Transverse colon (tissue), 4 donors: ENCODE data around the gene ARAP1. TPM values are rescaled to one million over a fixed set of nuclear protein-coding genes. Genes with fewer than 3 reads are reported as not detected.

Experiments
- DNase-seq: peaks from one replicate; pipeline ENCODE4 v3.0.0-alpha.2; 2019
- H3K27ac ChIP-seq, 4 donors: fragments of 200-600 bp; sonication (generic); 2 replicates each; pipeline ENCODE4 v1.5.1; 2016 to 2018; ENCODE audit warnings: inconsistent platforms in 4 of 4
- H3K27me3 ChIP-seq: fragments of 200-600 bp; sonication (generic); 2 replicates; pipeline ENCODE4 v1.5.1; 2017; ENCODE audit warnings: inconsistent platforms
- H3K36me3 ChIP-seq, 4 donors: fragments of 200-600 bp; sonication (generic); 2 replicates each; pipeline ENCODE4 v1.5.1; 2017 to 2019; ENCODE audit warnings: inconsistent platforms in 4 of 4
- H3K4me1 ChIP-seq, 4 donors: fragments of 200-600 bp; sonication (generic); 2 replicates each; pipeline ENCODE4 v1.5.1; 2017 to 2020; ENCODE audit warnings: inconsistent platforms in 4 of 4
- H3K4me3 ChIP-seq, 4 donors: fragments of 200-600 bp; sonication (generic); 1 replicate in 1 of 4; 2 replicates in 3 of 4; pipeline versions ENCODE4 v1.5.1 to v1.6.1; 2017 to 2019; ENCODE audit warnings: inconsistent platforms in 4 of 4
- H3K9me3 ChIP-seq, 2 donors: fragments of 200-600 bp; sonication (generic); 2 replicates each; pipeline ENCODE4 v1.5.1; 2017 to 2019; ENCODE audit warnings: inconsistent platforms in 2 of 2
- CTCF ChIP-seq, 5 experiments: fragments of 200-600 bp in 3 of 5; fragments of 450-650 bp in 2 of 5; sonication (generic) in 3 of 5; IDR thresholded peaks; 1 replicate in 2 of 5; 2 replicates in 3 of 5; pipeline ENCODE4 v1.5.1; 2016 to 2017; ENCODE audit warnings: antibody characterized with exemption in 5 of 5, inconsistent platforms in 3 of 5, mild to moderate bottlenecking in 2 of 5, moderate library complexity in 1 of 5
- EP300 ChIP-seq: sonication (generic); formaldehyde crosslinking; IDR thresholded peaks from one replicate; pipeline ENCODE4 v1.6.1; 2017; ENCODE audit warnings: antibody characterized with exemption, low read depth
- POLR2A ChIP-seq: fragments of 450-650 bp; IDR thresholded peaks from one replicate; pipeline ENCODE4 v1.6.1; 2016; ENCODE audit warnings: antibody characterized with exemption, mild to moderate bottlenecking, moderate library complexity
- POLR2AphosphoS5 ChIP-seq, 3 donors: sonication (generic); formaldehyde crosslinking; IDR thresholded peaks; one replicate each; pipeline ENCODE4 v1.6.1; 2016; ENCODE audit warnings: antibody characterized with exemption in 3 of 3
- WGBS, 2 donors: methylation state at CpG; one replicate each; pipeline ENCODE4 v1.1.5; 2018; ENCODE audit warnings: low coverage in 1 of 2; 5-methylcytosine and 5-hydroxymethylcytosine counted together
- in situ Hi-C, 4 donors: fragments of 200-750 bp; cut with MboI; loops; one replicate each; pipeline versions ENCODE4 v1.15.0 to v1.15.1; 2017; ENCODE audit warnings: low sequenced_read_pairs in 3 of 4, low pct_ligation_motif_present in 1 of 4, low pct_unique_long_range_greater_than_20kb in 1 of 4
- intact Hi-C: fragments of 100-400 bp; cut with DNase I; formaldehyde crosslinking; loops from one replicate; pipeline ENCODE4 v1.15.1; 2023; ENCODE audit warnings: low total_unique reads
- total RNA-seq, 4 donors: library from RNA; depleted of rRNA; stranded (reverse); fragments of >200 nt; gene quantifications; one replicate each; pipeline ENCODE4 v1.1.0, GENCODE V29; 2016

Gene ARAP1
- total RNA-seq, 4 donors from 2014 or later = 99.4 to 233 (median 108) TPM

- Histone ChIP-seq H3K27me3 (no peaks in the 10 kb centered on the region), H3K4me3 (no peak overlapping the region), H3K27ac (peak overlapping the region; percentile 85 to 93 (median 88)), H3K9me3 (no peaks in the 10 kb centered on the region), H3K4me1 (peaks cover 40 to 85% (median 76%) of the 10 kb centered on the region in 4 donors), H3K36me3 (no peaks in the 10 kb centered on the region)
- intact Hi-C loops (no loop called here), in situ Hi-C loops (no loop called here)
- TF ChIP-seq EP300 (no peak), POLR2A (no peak), CTCF (IDR thresholded peaks at IDR 0.05) (no peak), POLR2AphosphoS5 (IDR thresholded peaks at IDR 0.05) (no peak)
- peak; percentile 56 for DNase-seq
- 73% methylated on average over 2 of the region's 2 CpGs; no CpG with 5 or more reads in 1 of the 2 donors for WGBS, 2 donors
These were observed 31.1 kb upstream of the ARAP1 start for GRCh38 chr11:72783144-72783905.

GRCh38 chr11:72782081-72782920 is 30.1 kb upstream of the ARAP1 start:
- intact Hi-C loops = no loop called here
- H3K27ac ChIP-seq = peak overlapping the region; percentile 85 to 93 (median 88)
- no peaks in the 10 kb centered on the region for H3K9me3 ChIP-seq
- DNase-seq = peak; percentile 74
- in situ Hi-C loops = no loop called here
- H3K27me3 ChIP-seq = no peaks in the 10 kb centered on the region
- H3K36me3 ChIP-seq = no peaks in the 10 kb centered on the region
- WGBS, 2 donors = 37% methylated on average over 14 of the region's 14 CpGs; no CpG with 5 or more reads in 1 of the 2 donors
- peaks cover 45 to 85% (median 77%) of the 10 kb centered on the region in 4 donors for H3K4me1 ChIP-seq
- TF ChIP-seq CTCF (IDR thresholded peaks at IDR 0.05) (no peak), POLR2A (peak; percentile 79), POLR2AphosphoS5 (IDR thresholded peaks at IDR 0.05) (peak; percentile 42 to 73 (median 68))
- peak overlapping the region; percentile 53 to 91 (median 67) for H3K4me3 ChIP-seq

GRCh38 chr11:72781313-72782080 is 29.3 kb upstream of the ARAP1 start:
- intact Hi-C loops = no loop called here
- no peak for TF ChIP-seq EP300
- TF ChIP-seq POLR2AphosphoS5 (IDR thresholded peaks at IDR 0.05) = no peak
- TF ChIP-seq POLR2A = no peak
- no peak for TF ChIP-seq CTCF (IDR thresholded peaks at IDR 0.05)
- Histone ChIP-seq H3K4me1 (peaks cover 53 to 85% (median 77%) of the 10 kb centered on the region in 4 donors), H3K4me3 (peak overlapping the region; percentile 54 to 91 (median 76)), H3K27ac (peak overlapping the region; percentile 85 to 93 (median 88)), H3K9me3 (no peaks in the 10 kb centered on the region), H3K27me3 (no peaks in the 10 kb centered on the region), H3K36me3 (no peaks in the 10 kb centered on the region)
- DNase-seq = peak; percentile 64
- WGBS, 2 donors = 1% methylated on average over 23 of the region's 89 CpGs; no CpG with 5 or more reads in 1 of the 2 donors
- in situ Hi-C loops = no loop called here

GRCh38 chr11:72781063-72781312 is 28.8 kb upstream of the ARAP1 start:
- no peaks in the 10 kb centered on the region for H3K36me3 ChIP-seq
- no peaks in the 10 kb centered on the region for H3K27me3 ChIP-seq
- peaks cover 51 to 85% (median 73%) of the 10 kb centered on the region in 4 donors for H3K4me1 ChIP-seq
- TF ChIP-seq CTCF (IDR thresholded peaks at IDR 0.05) (no peak), POLR2AphosphoS5 (IDR thresholded peaks at IDR 0.05) (peak in 1 of 3 donors; percentile 20), POLR2A (peak; percentile 43), EP300 (no peak)
- no peaks in the 10 kb centered on the region for H3K9me3 ChIP-seq
- 27% methylated on average over 7 of the region's 17 CpGs; no CpG with 5 or more reads in 1 of the 2 donors for WGBS, 2 donors
- intact Hi-C loops = no loop called here
- DNase-seq = peak; percentile 66
- peak overlapping the region; percentile 85 to 93 (median 88) for H3K27ac ChIP-seq
- H3K4me3 ChIP-seq = peak overlapping the region; percentile 54 to 91 (median 76)
- in situ Hi-C loops = no loop called here
